IMR-90 (cell line): Measurements from ENCODE around the gene IFFO2. TPM values are rescaled to one million over a fixed set of nuclear protein-coding genes. Genes with fewer than 3 reads are reported as not detected.
A peak's percentile ranks its signal among the peaks of the same experiment; 100 is the strongest.

ENCODE experiments used
- ATAC-seq: fragments of 200-7000 bp; cut with Tn5 transposase; 2 replicates; pipeline ENCODE4 v1.9.1; 2020; ENCODE audit warnings: low read depth, mild to moderate bottlenecking, moderate library complexity
- BruUV-seq: library from RNA; stranded (reverse); fragments of 400-500 nt; replicated peaks from 2 replicates; lab custom pipeline; 2021; lab: Mats Ljungman, UMichigan
- CTCF ChIA-PET: fragments of 300-600 bp; formaldehyde crosslinking; extraction: SDS; loops from one replicate; lab custom pipeline; 2021; ENCODE audit warnings: antibody characterized with exemption; lab: Yijun Ruan, JAX
- POLR2A ChIA-PET: fragments of 300-600 bp; sonication (Branson Sonifier 250); formaldehyde crosslinking; loops from one replicate; lab custom pipeline; 2022; ENCODE audit warnings: antibody characterized with exemption; ENCODE audit not compliant: unreplicated experiment; lab: Charles Lee
- DNase-seq: peaks from one replicate; pipeline ENCODE4 v3.0.0; 2013
- H2AFZ ChIP-seq: replicated peaks from 2 replicates; pipeline ENCODE3; 2013; ENCODE audit warnings: low read length, mild to moderate bottlenecking; ENCODE audit not compliant: poor library complexity
- H2AK5ac ChIP-seq: 2 replicates; pipeline ENCODE4 v1.6.1; 2013; ENCODE audit warnings: low read depth, low read length, inconsistent platforms
- H2AK9ac ChIP-seq: replicated peaks from 2 replicates; pipeline ENCODE3; 2013; ENCODE audit warnings: mild to moderate bottlenecking, low read depth, low read length, moderate library complexity; ENCODE audit not compliant: poor library complexity
- H2BK120ac ChIP-seq: 2 replicates; pipeline ENCODE4 v1.6.1; 2013; ENCODE audit warnings: low read depth, low read length, inconsistent platforms
- H2BK15ac ChIP-seq: 3 replicates; pipeline ENCODE4 v1.6.1; 2013; ENCODE audit warnings: low read depth, low read length, inconsistent platforms
- H2BK20ac ChIP-seq: 2 replicates; pipeline ENCODE4 v1.6.1; 2013; ENCODE audit warnings: low read depth, mild to moderate bottlenecking, inconsistent platforms, low read length, moderate library complexity
- H2BK5ac ChIP-seq: 2 replicates; pipeline ENCODE4 v1.6.1; 2013; ENCODE audit warnings: mild to moderate bottlenecking, low read depth, low read length, inconsistent platforms; ENCODE audit not compliant: poor library complexity, severe bottlenecking
- H3K14ac ChIP-seq: replicated peaks from 2 replicates; pipeline ENCODE4 v1.6.1; 2013; ENCODE audit warnings: low read depth, low read length, inconsistent platforms
- H3K18ac ChIP-seq: 2 replicates; pipeline ENCODE4 v1.6.1; 2013; ENCODE audit warnings: low read depth, low read length, control low read depth
- H3K23ac ChIP-seq: 2 replicates; pipeline ENCODE4 v1.6.1; 2013; ENCODE audit warnings: low read depth, low read length, inconsistent platforms
- H3K27ac ChIP-seq: 2 replicates; pipeline ENCODE4 v1.5.1; 2013; ENCODE audit warnings: mild to moderate bottlenecking, control low read depth, low read length; ENCODE audit not compliant: insufficient read depth
- H3K27me3 ChIP-seq: 2 replicates; pipeline ENCODE4 v1.6.1; 2013; ENCODE audit warnings: low read length; ENCODE audit not compliant: control insufficient read depth, insufficient read depth
- H3K36me3 ChIP-seq: 2 replicates; pipeline ENCODE4 v1.6.1; 2013; ENCODE audit warnings: low read length, mixed read lengths; ENCODE audit not compliant: control insufficient read depth, insufficient read depth
- H3K4ac ChIP-seq: 2 replicates; pipeline ENCODE4 v1.6.1; 2013; ENCODE audit warnings: low read depth, low read length, inconsistent platforms
- H3K4me1 ChIP-seq: 2 replicates; pipeline ENCODE4 v1.6.1; 2013; ENCODE audit warnings: low read length, mixed read lengths; ENCODE audit not compliant: control insufficient read depth, insufficient read depth
- H3K4me2 ChIP-seq: 2 replicates; pipeline ENCODE4 v1.6.1; 2013; ENCODE audit warnings: low read depth, mild to moderate bottlenecking, control low read depth, low read length, moderate library complexity
- H3K4me3 ChIP-seq: 2 replicates; pipeline ENCODE4 v1.5.1; 2013; ENCODE audit warnings: low read depth, mild to moderate bottlenecking, control low read depth, low read length, moderate library complexity; ENCODE audit not compliant: insufficient read depth
- H3K56ac ChIP-seq: 2 replicates; pipeline ENCODE4 v1.6.1; 2013; ENCODE audit warnings: low read length, inconsistent platforms; ENCODE audit not compliant: insufficient read depth; ENCODE audit errors: extremely low read depth
- H3K79me1 ChIP-seq, 2 experiments: 2 replicates each; pipeline ENCODE4 v1.6.1; 2013; ENCODE audit warnings: low read length in 2 of 2, inconsistent platforms in 1 of 2, low read depth in 1 of 2
- H3K9ac ChIP-seq: 2 replicates; pipeline ENCODE4 v1.6.1; 2013; ENCODE audit warnings: low read depth, low read length, control low read depth
- H3K9me1 ChIP-seq: 2 replicates; pipeline ENCODE4 v1.6.1; 2013; ENCODE audit warnings: low read length, inconsistent platforms; ENCODE audit not compliant: insufficient read depth
- H3K9me3 ChIP-seq: 2 replicates; pipeline ENCODE4 v1.6.1; 2013; ENCODE audit warnings: low read length; ENCODE audit not compliant: control insufficient read depth, insufficient read depth
- H4K20me1 ChIP-seq: 2 replicates; pipeline ENCODE4 v1.6.1; 2013; ENCODE audit warnings: low read length, inconsistent platforms; ENCODE audit not compliant: insufficient read depth
- H4K5ac ChIP-seq: 2 replicates; pipeline ENCODE4 v1.6.1; 2013; ENCODE audit warnings: mild to moderate bottlenecking, low read depth, low read length, control low read depth
- H4K8ac ChIP-seq, 2 experiments: 2 replicates each; pipeline ENCODE4 v1.6.1; 2013; ENCODE audit warnings: low read depth in 2 of 2, low read length in 2 of 2, control low read depth in 1 of 2, inconsistent platforms in 1 of 2
- H4K91ac ChIP-seq: 2 replicates; pipeline ENCODE4 v1.6.1; 2013; ENCODE audit warnings: low read depth, low read length, inconsistent platforms; ENCODE audit not compliant: insufficient read depth
- BHLHE40 ChIP-seq: fragments of 150-350 bp; IDR thresholded peaks from 2 replicates; pipeline ENCODE4 v1.6.1; 2016; ENCODE audit warnings: mild to moderate bottlenecking, low read depth, low read length
- CHD1 ChIP-seq: IDR thresholded peaks from 2 replicates; pipeline ENCODE4 v1.6.1; 2012; ENCODE audit warnings: low read depth, low read length, improper control_type of control experiment
- CTCF ChIP-seq: conservative IDR thresholded peaks from 2 replicates; pipeline ENCODE4 v1.5.1; 2012; ENCODE audit warnings: mild to moderate bottlenecking, low read depth, low read length, improper control_type of control experiment
- MXI1 ChIP-seq: IDR thresholded peaks from 2 replicates; pipeline ENCODE4 v1.6.1; 2012; ENCODE audit warnings: low read depth, mild to moderate bottlenecking, low read length, moderate library complexity, borderline replicate concordance
- RAD21 ChIP-seq: IDR thresholded peaks from 2 replicates; pipeline ENCODE4 v1.6.1; 2012; ENCODE audit warnings: low read length, improper control_type of control experiment
- SMC3 ChIP-seq: fragments of 150-350 bp; IDR thresholded peaks from 2 replicates; pipeline ENCODE4 v1.6.1; 2016; ENCODE audit warnings: low read depth, mild to moderate bottlenecking, antibody characterized with exemption, low read length, moderate library complexity
- USF2 ChIP-seq: fragments of 150-350 bp; IDR thresholded peaks from 2 replicates; pipeline ENCODE4 v1.6.1; 2017; ENCODE audit warnings: mild to moderate bottlenecking, antibody characterized with exemption, low read length, low read depth
- WGBS, 2 experiments: methylation state at CpG; one replicate each; pipeline versions ENCODE4 v1.1.5 to v1.1.7; 2013; ENCODE audit warnings: missing lambda C conversion rate in 2 of 2; ENCODE audit not compliant: insufficient read length in 1 of 2; ENCODE audit errors: extremely low coverage in 2 of 2; 5-methylcytosine and 5-hydroxymethylcytosine counted together
- dilution Hi-C: fragments of 300-500 bp; cut with HindIII; formaldehyde crosslinking; loops from one replicate; pipeline ENCODE4 v1.14.3; 2018; ENCODE audit warnings: low sequenced_read_pairs; ENCODE audit not compliant: unreplicated experiment
- in situ Hi-C: fragments of 300-500 bp; cut with MboI; formaldehyde crosslinking; loops from 3 replicates; pipeline ENCODE4 v1.14.3; 2019; ENCODE audit warnings: low sequenced_read_pairs, inconsistent platforms, mixed read lengths
- intact Hi-C: fragments of 100-400 bp; cut with micrococcal nuclease; formaldehyde crosslinking; loops from 2 replicates; pipeline ENCODE4 v1.10.0; 2022
- polyA plus RNA-seq, 3 experiments: library from polyadenylated mRNA; depleted of rRNA; stranded (reverse); fragments of >200 nt; gene quantifications; 2 replicates each; pipeline ENCODE4 v1.2.3, GENCODE V29; 2012; ENCODE audit warnings: low replicate concordance in 1 of 3
- total RNA-seq: library from RNA; depleted of rRNA; stranded (reverse); fragments of >200 nt; gene quantifications from 2 replicates; pipeline ENCODE4 v1.2.3, GENCODE V29; 2012

Gene IFFO2
- total and polyA plus RNA-seq, 2 of the 4 experiments (the other 2 are of a cell fraction) = 14.5 to 18.2 TPM

GRCh38 chr1:18883636-18884418 is 72.6 kb downstream of the IFFO2 start:
- Histone ChIP-seq H3K23ac (no peak overlapping the region), H3K9me1 (peaks cover 5% of the 10 kb centered on the region; the same call in 1 of the 2 replicates), H3K14ac (no peak overlapping the region), H3K4me3 (no peak overlapping the region), H2AK5ac (no peak overlapping the region), H3K9ac (no peak overlapping the region), H3K27me3 (no peaks in the 10 kb centered on the region), H3K4ac (no peak overlapping the region), H3K27ac (no peak overlapping the region), H4K8ac (no peak overlapping the region), H3K4me1 (peaks cover 6% of the 10 kb centered on the region), H2AFZ (no peak overlapping the region), H2AK9ac (peak overlapping the region; percentile 84), H2BK120ac (no peak overlapping the region), H2BK15ac (no peak overlapping the region), H4K91ac (no peak overlapping the region), H3K9me3 (no peaks in the 10 kb centered on the region), H3K56ac (no peak overlapping the region), H4K20me1 (no peaks in the 10 kb centered on the region; the same call in none of the 2 replicates), H3K18ac (no peak overlapping the region), H3K4me2 (no peak overlapping the region), H4K5ac (no peak overlapping the region), H3K36me3 (peaks cover 3% of the 10 kb centered on the region; the same call in 1 of the 2 replicates), H2BK5ac (no peak overlapping the region), H3K79me1 (no peaks in the 10 kb centered on the region), H2BK20ac (no peak overlapping the region)
- ATAC-seq (peak; percentile 97), DNase-seq (peak; percentile 66)
- in situ Hi-C loops (no loop called here), intact Hi-C loops (loop anchor here (1.0 kb wide), 1 partner anchor 207 kb away; no protein-coding TSS in a partner anchor), dilution Hi-C loops (no loop called here)
- no TSS peak for BruUV-seq
- WGBS, 2 experiments = 58% methylated on average over 8 of the region's 14 CpGs; no CpG with 5 or more reads in 1 of the 2 experiments
- CTCF ChIA-PET = interaction anchor here (0.9 to 2.5 kb wide), 7 partner anchors 9 to 275 kb away, joined by 3 to 7 read pairs (median 3); no protein-coding TSS in a partner anchor
- no peak for TF ChIP-seq CHD1
- TF ChIP-seq RAD21 = peak; percentile 80
- peak; percentile 85 for TF ChIP-seq CTCF
- TF ChIP-seq BHLHE40 = no peak
- no peak for TF ChIP-seq USF2
- TF ChIP-seq SMC3 = peak; percentile 74
- TF ChIP-seq MXI1 = no peak
- POLR2A ChIA-PET = no interaction called here
